Thyroid gland (tissue), 4 donors: Measurements from ENCODE around the gene FER1L5.

Experiments
- POLR2A ChIP-seq, 2 donors: fragments of 450-650 bp; IDR thresholded peaks; one replicate each; pipeline ENCODE4 v1.6.1; 2017; ENCODE audit warnings: antibody characterized with exemption in 2 of 2, mild to moderate bottlenecking in 2 of 2, moderate library complexity in 1 of 2
- TF ChIP-seq, protein P1 (sequence below), 6 experiments: fragments of 200-600 bp in 3 of 6; fragments of 450-650 bp in 3 of 6; sonication (generic) in 3 of 6; IDR thresholded peaks; one replicate each; pipeline ENCODE4 v1.5.1; 2016 to 2019; ENCODE audit warnings: antibody characterized with exemption in 6 of 6, mild to moderate bottlenecking in 2 of 6, inconsistent platforms in 1 of 6, moderate library complexity in 1 of 6

DNA sequence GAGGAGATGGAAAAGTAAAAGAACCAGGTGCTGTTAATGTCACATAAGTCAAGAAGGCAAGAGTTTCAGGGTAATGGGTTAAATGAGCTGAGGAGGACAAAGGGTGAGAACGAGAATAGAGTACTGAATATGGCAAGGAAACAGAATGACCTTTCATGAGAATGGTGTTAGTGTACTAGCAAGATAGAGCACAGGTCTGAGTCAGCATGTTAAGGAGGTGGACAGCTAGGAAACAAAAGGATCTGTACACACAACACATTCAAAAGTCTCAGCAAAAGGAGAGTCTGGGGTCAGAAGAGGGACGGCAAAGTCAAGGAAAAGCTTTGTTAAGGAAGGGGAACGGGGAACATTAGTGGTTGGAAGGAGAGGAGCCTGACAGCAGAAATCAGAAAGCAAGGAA is 68.4 kb downstream of the FER1L5 start:
- TF ChIP-seq, protein P1, sequence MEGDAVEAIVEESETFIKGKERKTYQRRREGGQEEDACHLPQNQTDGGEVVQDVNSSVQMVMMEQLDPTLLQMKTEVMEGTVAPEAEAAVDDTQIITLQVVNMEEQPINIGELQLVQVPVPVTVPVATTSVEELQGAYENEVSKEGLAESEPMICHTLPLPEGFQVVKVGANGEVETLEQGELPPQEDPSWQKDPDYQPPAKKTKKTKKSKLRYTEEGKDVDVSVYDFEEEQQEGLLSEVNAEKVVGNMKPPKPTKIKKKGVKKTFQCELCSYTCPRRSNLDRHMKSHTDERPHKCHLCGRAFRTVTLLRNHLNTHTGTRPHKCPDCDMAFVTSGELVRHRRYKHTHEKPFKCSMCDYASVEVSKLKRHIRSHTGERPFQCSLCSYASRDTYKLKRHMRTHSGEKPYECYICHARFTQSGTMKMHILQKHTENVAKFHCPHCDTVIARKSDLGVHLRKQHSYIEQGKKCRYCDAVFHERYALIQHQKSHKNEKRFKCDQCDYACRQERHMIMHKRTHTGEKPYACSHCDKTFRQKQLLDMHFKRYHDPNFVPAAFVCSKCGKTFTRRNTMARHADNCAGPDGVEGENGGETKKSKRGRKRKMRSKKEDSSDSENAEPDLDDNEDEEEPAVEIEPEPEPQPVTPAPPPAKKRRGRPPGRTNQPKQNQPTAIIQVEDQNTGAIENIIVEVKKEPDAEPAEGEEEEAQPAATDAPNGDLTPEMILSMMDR (IDR thresholded peaks at IDR 0.05), result no peak
- TF ChIP-seq POLR2A (IDR thresholded peaks at IDR 0.05), result no peak
